GM18502 (cell line): ENCODE data around the gene BTBD9.
"Not testable (repeated sequence)": the region's sequence is repeated elsewhere in the genome, so short reads cannot be mapped to it uniquely, and the experiment has no call there.

Experiments
- ATAC-seq: cut with Tn5 transposase; IDR thresholded peaks from one replicate; pipeline ENCODE4 v1.9.1; 2021; ENCODE audit warnings: mild to moderate bottlenecking; ENCODE audit not compliant: unreplicated experiment, poor library complexity

Gene BTBD9

DNA sequence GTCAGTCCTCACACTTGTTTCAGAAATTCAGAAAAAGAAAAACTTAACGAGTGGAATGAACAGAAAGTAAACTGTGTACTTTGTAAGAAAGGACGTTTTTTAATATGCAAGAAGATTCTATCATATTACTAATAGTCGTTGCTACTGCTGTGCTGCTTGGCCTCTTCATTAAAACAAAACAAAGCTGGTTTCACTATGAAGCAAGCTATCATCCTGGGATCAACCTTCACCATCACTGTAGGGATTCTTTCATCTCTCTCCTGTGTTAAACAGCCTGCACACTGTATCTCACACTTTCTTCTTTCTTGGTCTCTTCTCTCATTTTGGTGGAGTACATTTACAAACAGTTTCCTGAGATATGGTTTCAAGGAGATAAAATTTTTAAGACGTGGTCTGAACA lies 284.2 kb downstream of the BTBD9 start:
- ATAC-seq, result no peak

DNA sequence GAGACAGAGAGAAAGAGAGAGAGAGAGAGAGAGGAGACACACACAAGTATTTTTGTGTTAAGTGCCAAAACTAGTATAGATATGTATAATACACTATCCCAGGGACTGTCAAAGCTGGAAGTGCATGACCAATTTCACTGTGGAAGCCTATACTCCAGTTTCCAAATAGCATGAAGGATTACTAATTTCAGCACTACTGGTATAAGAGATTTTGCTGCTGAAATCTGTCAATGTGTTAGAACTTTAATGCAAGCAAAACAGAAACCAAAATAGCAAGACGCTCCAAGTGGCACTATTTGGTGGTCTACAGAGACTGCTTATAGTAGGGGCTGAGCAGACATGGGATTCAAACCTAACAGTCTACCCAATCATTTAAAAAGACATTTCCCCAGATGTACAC lies 284.8 kb downstream of the BTBD9 start:
- peak; percentile 44 for ATAC-seq

DNA sequence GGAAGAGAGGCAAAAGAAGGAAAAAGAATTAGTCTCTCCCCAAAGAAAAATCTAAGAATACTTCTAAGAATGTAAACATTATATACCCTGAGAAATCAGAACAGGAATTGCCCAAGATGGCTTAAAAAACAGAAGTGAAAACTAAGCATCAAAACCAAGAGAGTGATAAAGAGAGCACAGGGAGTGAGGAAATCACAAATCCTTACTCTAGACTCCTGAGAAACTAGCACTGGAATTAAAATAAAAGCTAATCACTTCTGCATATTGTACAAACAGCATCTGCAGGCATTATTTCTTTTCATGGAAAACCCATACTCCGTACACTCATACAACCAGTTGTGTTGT lies 285.7 kb downstream of the BTBD9 start:
- ATAC-seq, result no peak

DNA sequence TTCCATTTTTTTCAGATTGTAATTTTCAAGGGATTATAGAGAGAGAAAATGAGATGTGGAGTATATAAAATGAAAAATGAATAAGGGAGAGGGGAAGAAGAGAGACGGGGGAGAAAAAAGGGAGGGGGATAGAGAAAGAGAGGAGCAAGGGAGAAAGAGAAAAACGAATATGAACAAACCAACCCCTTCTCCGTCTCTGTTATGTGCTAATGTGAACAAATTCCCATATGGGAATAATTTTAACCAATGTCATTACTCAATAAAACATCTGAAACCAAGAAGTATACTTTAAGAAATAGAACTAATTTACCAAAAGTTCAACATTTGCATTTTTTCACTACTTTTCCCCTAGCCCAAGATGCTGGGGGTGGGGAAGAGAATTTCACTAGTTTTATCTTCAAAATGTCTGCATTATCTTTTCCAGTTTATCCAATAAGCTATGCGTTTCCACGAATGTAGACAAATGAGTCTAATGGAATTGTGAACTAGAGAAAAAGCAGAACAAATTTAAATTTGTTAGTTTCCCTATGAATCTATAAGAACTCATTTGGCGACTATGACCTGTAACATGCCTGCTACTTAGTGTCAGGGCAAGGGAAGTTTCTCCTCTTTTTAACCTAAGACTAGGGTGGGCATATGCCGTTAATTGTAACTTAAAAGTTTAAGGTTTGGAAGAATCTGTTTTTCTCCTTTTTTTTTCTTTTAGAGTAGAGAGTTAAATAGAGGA lies 286.3 kb downstream of the BTBD9 start:
- no peak for ATAC-seq

DNA sequence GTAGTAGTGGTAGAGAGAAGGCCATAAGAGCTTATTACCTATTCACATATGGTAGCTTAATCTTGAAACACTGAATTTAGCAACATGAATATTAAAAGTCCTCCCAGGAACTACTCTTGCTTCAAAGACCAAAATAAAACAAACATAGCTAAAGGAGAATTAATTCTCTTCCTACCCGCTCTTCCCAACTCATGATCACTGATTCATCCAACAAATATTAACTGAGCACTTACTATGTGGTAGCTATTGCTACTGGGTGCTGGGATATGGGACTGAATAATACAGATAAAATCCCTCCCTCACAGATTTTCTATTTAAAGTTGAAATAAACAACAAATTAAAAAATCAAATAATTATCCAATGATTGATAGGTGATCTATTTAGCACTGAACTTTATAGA lies 287.1 kb downstream of the BTBD9 start:
- no peak for ATAC-seq

DNA sequence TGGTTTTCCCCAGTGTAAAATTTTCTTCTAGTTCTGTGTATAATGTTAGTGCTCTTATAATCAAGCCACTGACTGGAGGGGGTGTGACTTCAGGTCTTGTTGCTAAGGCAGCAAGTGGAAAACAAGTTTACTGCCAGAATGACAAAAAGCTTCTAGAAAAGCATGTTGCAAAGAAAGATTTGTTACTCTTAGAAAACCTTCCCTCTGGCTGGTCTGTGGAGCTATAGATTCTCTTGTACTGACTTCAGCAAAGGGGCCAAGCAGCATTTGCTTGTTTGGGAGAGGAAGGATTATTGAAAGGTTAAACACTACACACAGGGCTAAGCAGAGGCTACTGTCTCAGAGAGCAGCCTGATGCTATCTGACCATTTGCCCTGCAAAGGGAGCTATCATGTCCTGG lies 288.8 kb downstream of the BTBD9 start:
- ATAC-seq, result no peak

DNA sequence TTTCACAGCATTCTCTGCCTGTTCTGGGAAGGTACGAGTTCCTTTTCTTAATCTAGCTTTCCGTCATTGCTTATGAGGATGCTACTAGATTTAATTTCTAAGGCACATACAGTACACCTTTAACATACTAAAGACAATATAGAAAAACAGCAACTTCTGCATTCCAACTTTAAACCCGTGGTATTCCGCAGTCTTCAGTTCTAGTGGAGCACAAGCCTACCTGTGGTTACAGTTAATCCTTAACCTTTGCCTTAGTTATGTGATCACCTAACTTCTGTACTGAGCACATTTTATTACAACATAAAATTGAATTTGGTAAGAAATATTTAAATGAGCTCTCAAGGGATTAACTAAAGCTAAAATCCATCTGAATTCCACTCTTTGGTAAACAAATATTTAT lies 289.5 kb downstream of the BTBD9 start:
- no peak for ATAC-seq

DNA sequence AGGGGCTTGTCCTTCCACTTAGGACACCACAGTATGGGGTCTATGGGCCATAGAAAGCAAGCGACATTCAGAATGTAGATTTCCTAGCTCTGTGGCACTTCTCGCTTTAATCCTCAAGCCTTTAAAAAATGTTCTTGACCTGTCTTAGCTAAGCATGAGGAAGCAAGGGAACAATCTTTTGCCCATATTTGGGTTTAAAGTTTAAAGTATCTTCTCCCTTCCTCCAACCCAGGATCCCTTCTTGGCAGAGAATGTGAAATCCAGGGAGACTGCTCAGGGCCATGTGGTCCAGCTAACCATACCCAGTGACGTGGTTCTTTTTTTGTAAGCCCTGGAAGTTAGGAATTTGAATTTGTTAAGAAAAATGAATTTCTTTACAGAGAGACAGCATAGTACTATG lies 289.9 kb downstream of the BTBD9 start:
- no peak for ATAC-seq

DNA sequence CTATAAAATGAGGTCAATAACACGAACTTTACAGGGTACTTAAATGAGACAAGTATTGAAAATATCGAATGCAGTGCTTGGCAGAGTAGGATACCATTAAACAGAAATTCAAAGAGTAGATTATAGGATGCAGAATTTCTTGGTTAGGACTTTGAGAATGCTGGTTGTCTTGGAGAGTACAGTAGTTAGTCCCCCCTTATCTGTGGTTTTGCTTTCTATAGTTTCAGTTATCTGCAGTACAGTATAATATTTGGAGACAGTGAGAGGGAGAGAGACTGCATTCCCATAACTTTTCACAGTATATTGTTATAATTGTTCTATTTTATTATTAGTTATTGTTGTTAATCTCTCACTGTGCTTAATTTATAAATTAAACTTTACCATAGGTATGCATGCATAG lies 290.5 kb downstream of the BTBD9 start:
- no peak for ATAC-seq

DNA sequence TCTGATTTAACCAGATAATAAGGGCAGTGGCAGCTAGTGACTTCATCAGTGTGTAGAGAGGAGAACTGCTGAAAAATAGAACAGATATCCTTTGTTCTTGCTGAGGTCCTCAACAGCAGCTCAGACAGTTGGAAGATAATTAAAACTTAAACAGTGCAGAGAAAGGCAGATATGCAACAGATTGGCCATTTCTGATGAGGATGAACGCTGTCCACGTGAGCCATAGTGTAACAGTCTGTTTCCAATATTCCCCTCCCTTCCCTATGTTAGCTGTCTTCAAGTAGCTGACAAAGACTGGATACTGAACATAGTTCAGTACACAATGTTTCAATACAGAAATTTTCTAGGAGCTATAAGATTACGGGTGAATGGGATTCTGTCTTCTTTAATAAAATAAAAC lies 291.4 kb downstream of the BTBD9 start:
- no peak for ATAC-seq

DNA sequence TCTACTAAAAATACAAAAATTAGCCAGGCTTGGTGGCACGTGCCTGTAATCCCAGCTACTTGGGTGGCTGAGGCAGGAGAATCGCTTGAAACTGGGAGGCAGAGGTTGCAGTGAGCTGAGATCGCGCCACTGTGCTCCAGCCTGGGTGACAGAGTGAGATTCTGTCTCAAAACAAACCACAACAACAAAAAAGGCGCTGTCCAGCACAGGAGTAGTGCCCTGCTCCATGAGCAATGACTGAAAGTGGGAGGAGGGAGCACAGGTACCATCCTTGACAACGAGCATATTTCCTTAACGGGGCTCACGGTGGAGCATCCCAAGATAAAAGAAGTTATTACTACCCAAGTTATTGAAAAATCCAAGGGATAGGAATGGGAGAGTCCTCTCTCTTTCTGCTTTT lies 291.9 kb downstream of the BTBD9 start:
- ATAC-seq, result not testable (repeated sequence)

DNA sequence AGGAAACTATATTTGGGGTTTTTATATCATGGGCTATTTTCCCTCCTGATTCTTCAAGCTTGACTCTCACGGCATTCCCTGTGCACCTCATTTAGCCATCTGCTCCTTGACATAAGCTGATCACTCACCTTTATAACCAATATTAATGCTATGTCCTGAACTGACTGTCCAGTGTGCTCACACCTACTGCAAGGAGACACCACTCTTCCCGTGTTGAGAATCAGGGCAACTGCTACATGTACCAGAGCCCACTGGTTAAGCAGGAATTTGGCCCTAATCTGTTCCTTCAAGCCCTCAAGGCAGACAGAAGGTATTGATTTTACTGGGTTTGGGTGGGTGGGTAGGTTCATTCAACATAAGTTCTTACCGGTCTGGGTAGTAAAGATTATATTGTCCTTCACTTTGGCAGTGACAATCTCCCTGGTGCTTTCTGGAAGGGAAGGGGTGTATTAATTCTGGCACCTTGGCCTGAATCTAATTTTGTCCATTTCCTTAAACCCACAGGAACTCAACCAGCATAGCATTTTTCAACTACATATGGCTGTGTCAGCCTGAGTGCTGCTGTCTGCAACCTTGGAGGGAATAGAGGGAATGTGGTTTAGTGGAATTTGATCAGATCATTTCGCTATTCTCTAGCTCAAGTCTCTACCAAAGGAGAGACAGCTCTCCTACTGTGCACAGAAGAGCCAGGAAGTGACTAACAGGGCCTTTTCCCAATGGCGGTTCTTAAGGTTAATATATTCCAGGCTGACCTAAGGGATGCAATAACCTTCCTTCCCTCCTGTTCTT lies 293.2 kb downstream of the BTBD9 start:
- no peak for ATAC-seq

DNA sequence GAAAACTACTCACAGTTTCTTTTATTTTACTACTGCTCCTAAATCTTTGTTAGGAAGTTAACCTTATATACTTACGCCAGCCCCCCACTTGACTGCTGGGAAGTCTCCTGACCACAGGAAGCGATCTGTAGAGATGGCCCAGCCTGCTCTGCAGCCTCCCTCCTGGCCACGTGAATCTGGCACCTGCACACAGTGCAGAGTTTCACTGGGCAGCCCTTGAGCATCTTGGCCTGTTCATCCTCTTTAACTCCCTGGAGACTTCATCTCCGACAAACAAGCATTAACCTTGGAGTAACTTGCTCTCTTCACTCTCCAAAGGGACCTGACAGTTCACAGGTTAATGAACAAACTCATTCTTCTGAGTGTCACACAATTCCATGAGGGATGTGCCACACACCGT lies 294.1 kb downstream of the BTBD9 start:
- ATAC-seq, result no peak

DNA sequence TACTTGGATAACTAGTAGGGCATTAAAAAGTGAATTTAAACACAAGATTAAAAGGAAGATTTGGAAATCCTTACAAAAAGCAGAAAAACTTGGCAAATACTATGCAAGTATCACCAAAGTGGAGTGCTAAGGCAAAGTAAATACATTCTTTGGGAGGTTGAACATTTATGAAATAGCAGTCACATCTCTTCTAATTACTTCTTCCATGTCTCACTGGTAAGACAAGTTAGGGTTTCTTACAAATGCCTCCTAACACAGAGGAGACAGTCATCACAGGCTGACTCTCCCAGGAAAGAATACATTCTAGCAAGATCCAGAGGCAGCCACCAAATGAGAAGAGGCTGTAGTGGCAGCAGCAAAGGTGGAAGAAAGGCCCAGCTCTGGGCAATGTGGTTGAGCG lies 298.2 kb downstream of the BTBD9 start:
- no peak for ATAC-seq

DNA sequence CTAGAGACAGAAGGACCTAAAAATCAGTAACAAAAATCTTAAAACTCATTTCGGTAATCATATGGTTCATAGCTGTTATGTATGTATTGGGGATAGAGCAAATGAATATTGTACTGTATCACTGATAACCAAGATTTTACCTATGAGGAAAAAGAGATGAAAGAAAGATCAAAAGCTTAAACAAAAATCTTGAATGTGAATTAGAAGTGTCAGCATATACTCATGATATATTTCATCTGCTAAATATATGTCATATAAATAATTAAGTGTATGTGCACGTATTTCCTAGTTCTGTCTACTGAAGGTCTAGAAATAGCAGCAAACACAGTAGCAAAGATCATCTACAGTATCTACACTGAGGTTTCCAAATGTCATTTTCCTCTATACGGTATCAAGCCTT lies 299.8 kb downstream of the BTBD9 start:
- ATAC-seq, result no peak

DNA sequence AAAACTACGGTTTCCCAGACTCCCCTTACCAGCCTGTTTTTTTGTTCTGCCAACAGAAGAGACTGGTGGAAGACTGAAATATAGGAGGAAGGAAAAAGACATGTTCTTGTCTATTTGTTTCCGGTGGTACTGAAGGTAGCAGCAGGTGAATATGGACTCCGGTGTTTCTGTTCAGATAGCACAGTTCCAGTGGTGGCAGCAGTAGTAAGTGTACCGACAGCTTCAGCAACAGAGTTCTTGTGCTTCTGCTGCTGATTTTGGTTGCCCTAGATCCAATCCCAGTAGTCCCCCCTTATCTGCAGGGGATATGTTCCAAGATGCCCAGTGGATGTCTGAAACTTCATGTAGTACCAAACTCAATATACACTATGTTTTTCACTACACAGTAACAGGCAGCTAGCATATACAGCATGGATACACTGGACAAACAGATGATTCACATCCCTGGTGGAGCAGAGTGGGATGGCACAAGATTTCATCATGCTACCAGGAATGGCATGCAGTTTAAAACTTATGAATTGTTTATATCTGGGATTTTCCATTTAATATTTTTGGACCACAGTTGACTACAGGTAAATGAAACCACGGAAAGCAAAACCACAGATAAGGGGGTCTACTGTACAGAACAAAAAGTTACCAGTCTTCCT lies 301.8 kb downstream of the BTBD9 start:
- ATAC-seq, result no peak

DNA sequence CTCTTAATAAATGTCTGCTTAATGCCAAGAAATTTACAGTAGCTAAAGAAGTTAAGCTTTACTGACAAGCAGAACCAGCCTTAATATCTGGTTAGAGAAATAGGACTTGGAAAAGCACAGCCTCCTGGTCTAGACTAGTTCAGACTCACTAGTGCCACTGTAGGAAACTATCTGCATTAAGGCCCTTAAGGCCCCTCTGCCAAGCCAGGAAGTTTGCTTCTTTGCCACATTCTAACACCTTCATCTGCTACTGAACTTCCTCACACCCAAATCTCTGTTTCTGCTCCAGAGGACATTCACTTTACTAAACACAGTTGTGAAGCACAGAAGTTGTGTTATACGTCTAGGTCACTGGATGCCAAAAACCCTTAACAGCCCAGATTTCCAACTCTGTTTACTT lies 302.8 kb downstream of the BTBD9 start:
- ATAC-seq, result no peak

DNA sequence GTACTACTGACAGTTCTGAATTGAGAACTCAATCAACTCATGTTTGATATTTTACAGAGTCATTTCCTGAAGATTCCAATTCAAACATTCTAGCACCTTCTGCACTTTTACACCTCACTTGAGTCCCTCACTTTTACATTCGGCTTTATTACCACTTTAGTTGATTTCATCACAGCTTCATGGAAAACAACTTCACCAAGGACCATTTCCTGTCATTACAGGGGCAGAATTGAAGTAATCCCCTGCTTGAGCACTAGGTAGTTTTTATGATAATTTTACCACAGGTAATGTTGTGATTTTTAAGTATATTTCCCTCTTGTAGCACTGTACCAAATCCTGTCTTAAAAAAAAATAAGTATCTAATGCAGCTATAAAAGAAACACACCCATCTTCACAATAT lies 312.9 kb downstream of the BTBD9 start:
- no peak for ATAC-seq

DNA sequence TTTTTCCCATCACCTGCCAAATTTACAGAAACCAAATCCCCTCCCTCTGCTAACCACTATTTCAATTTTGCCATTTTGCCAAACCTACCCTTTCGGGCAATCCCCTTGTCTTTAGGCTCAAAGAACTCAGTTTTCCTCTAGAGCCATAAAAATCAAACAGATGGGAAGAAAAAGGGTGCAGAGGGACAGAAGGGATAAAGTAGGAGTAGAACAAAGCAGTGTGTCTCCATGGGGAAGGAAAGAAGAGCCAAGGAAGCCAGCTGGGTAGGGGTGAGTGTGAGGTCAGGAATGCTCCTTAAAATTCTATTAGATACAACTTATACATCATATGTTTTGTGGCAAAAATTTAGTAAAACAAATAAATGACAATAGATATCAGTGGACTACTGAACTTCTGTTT lies 316.5 kb downstream of the BTBD9 start:
- no peak for ATAC-seq

DNA sequence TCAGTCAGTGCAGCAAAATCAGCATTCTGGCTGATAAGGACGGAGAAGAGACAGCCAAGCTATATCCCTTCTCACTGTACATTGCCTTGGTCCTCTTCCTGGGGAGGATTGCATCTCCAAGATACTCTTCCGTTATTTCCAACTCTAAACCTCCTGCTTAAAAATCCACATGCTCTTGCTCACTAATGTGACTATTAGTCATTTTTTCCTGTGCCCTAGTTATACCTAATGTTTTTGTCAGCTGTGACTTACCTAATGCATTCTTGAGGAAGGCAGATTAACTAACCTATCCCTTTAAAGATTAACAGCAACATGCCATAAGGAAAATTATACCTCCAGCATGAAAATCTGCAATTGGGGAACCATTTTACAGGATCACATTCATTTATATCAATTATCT lies 317.6 kb downstream of the BTBD9 start:
- no peak for ATAC-seq

DNA sequence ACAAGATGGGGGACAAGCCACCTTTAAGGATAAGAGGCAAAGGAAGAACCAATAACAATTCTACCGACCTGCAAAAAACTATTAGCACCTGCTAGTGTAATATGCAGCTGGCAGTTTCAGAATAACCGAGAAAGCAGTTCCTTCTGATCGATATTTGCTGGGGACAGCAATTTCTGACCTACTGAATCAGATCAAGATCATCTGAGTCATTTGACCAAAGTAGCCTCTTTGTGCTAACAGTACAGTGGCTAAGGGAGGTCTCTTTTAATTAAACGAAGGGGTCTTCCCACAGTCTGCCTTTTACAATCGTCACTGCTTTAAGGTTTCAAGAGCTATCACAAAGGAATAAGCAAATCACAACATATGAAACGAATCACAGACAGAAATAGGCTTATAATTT lies 318.9 kb downstream of the BTBD9 start:
- peak; percentile 67 for ATAC-seq

DNA sequence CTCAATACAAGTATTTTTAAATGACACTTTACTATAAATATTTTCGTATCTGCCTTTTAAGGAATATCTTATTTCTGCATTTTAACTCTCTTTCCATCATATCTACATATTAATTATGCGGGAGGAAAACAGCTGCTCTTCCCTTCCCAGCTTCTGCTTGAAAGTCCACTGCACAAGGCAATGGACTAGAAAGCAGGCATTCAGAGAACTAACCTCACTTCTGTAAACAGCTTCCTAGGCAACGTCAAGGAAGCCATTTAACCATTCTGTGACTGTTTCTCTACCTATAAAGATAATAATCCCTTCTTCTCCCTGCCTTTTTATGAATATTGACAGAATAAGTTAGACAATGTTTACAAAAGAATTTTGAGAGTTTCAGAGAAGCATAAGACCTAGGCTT lies 319.4 kb downstream of the BTBD9 start:
- no peak for ATAC-seq
